Activated CD4-positive, alpha-beta T cell treated with anti-CD3 and anti-CD28 coated beads for 4 hours (primary cell): Measurements from ENCODE around the gene NSFL1C.
A peak's percentile ranks its signal among the peaks of the same experiment; 100 is the strongest.
"Not testable (repeated sequence)": the region's sequence is repeated elsewhere in the genome, so short reads cannot be mapped to it uniquely, and the experiment has no call there.

Source experiments
- DNase-seq, 2 donors: peaks; one replicate each; pipeline ENCODE4 v3.0.0-alpha.2; 2020

NSFL1C gene

DNA sequence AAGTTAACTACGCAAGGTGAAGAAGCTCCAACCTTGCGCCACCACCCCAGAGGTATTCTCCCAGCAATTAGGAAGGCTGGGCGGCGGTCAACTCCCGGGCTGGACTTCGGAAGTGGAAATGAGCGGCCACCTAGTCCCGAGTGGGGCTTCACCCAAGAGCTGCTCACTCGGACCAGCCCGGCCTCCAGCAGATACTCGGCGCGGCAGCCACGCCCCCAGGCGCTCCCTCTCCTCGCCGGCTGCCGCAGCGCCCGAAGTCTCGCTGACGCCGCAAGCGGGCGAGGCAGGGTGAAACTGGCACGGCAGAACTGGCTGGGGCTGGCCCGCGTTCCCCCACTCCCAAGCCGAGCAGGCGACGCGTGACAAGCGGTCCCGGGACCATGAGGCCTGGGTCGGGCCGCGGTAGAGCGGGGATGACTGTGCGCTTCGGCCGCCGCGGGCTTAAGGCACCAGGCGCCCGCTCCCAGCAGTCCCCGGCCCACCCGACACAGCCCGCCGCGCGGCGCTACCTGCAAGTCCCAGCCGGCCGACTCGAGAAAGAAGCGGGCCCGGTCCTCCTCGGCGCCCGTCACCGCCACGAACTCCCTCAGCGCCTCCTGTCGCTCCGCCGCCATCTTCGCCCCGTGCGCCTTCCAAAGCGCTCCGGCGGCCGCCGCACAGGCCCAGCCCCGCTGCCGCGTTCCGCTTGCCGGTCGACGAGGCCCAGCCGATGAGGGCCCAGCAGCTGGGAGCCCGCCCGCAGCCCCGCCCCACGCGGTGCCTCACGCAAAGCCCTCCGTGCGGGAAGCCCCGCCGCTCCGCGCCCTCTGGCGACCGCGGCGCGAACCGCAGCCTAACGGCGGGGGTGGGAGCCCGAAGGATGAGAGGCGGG lies at the start of gene NSFL1C:
Gene NSFL1C (minus strand): TSS at position 639 of the 871 bp plus-strand sequence. CDS start 25 bp downstream, at position 614.
- peak; percentile 96 for DNase-seq

- DNase-seq: no peak
Measured at GRCh38 chr20:1513801-1514200, 47.2 kb upstream of the NSFL1C start.

DNA sequence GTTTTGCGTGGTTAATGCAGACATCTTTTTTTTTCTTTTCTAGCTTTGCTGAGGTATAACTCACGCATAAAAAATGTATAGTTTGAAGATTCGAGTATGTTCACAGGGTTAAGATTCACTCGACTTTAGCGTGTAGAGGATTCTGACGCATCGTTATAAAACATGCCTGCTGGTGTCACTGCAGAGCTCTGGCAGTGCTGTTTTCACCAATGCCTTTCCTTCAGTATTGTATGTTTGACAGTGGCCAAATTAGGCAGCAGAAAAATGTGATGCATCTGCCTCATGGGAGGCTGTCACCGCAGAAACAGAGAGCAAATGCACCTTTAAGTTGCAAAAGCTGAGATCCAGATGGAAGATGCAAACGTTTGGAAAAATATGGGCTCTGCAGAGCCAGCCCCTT lies 42.6 kb upstream of the NSFL1C start:
- DNase-seq: peak; percentile 7 to 33

DNA sequence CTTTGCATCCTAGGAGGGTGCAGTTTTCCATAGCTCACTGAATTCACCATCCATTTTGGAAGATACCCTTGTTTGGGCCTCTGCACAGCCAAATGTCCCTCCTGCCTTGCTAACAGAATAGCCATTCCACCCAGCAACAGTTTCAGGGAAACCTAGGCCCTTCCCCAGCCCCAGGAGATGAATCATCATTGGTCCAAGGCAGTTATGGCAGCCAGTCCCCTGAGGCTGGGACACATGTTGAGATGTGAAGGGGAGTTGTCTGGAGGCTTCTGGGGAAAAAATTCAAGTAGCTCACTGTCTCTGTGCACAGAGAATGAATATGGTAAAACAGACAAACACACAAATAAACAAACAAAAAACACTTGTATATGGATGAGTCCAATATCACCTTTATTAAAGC lies 41.9 kb upstream of the NSFL1C start:
- no peak for DNase-seq

GRCh38 chr20:1507276-1507675 lies 40.6 kb upstream of the NSFL1C start:
- DNase-seq: no peak

GRCh38 chr20:1505871-1506270 lies 39.2 kb upstream of the NSFL1C start:
- no peak for DNase-seq

DNA sequence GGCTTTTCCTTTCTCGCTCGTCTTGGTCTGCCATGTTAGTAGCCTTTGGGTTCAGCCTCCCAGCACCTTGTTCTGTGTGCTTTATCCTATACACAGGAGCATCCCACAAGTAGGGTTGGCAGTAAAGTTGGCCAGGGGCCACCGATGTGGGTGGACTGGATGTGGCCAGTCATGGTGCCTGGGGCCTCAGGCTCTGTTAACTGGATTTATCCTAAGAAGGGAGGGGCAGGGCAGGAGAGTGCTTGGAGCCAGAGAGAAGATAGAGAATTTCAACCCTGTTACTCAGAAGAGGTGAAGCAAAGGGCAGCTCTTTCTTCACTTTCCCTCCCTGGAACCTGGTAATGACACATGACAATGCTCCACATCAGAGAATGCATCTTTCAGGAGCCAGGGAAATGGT lies 38.7 kb upstream of the NSFL1C start:
- DNase-seq: no peak

GRCh38 chr20:1503564-1504227 lies 37.0 kb upstream of the NSFL1C start:
- DNase-seq: peak; percentile 69 to 75

DNA sequence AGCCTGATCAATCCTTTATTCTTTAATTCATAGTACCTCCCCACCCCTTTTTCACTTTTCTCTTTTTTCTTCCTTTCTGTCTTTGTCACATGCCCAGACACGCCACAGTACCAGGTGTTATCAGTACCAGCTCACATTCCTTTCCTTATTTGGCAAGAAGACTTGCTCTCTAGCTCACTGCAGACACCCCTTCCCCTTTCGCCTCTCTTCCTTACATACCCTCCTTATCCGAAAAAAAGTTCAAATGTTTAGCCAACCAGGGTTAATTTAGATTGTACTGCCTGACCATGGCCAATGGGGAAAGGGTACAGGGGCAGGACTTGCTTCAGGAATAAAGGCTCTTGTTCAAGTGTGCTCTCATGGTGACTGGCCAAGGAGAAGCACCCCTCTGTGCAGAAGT lies 33.8 kb upstream of the NSFL1C start:
- DNase-seq: no peak

GRCh38 chr20:1499528-1500420 lies 33.1 kb upstream of the NSFL1C start:
- DNase-seq: no peak

- not testable (repeated sequence) for DNase-seq
Measured at GRCh38 chr20:1497371-1497770, 30.7 kb upstream of the NSFL1C start.

DNA sequence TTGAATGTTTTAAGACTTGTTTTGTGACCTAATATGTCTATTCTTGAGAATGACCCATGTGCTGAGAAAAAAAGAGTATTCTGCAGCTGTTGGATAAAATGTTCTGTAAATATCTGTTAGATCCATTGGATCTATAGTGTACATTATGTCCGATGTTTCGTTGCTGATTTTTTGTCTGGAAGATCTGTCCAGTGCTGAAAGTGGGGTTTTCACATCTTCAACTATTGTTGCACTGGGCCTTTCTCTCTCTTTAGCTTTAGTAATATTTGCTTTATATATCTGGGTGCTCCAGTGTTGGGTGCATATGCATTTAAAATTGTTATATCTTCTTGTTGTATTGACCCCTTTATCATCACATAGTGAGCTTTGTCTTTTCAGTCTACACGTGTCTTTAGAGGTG lies 30.3 kb upstream of the NSFL1C start:
- DNase-seq: no peak

DNA sequence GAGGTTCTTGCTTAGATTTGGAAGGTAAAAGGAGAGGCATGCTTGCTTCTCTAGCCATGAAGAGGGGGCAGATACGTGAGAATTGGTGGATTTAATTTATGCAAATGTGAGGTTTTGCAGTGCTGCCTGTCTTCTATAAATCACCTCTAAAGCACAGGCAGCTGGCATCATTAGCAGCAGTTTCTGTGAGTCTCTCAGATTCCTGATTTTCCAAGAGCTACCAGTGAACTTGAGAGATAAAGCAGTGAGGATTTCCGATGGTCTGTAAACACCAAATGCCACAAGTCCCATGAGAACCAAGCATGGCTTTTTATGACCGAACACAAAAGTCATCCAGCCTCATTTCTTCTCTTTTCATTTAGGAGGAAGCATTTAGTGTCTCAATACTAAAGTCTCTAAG lies 27.8 kb upstream of the NSFL1C start:
- no peak for DNase-seq

DNA sequence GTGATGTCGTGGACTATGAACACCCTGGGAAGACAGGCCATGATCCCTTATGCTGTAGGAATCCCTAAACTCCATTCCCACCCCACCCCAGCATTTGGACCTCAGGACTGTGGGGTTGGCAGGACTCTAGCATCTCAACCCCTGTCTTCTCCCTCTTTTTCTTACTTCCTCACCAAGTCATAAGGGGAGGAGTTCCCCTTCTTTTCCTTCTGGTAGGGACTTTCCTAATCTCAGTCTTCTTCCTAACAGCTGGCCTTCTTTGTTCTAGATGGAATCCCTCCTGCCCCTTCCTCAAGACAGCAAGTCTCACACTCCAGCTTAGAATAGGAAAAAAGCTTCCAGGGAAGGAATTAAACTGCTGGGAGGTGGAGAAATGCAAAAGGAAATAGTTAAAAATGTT lies 26.9 kb upstream of the NSFL1C start:
- DNase-seq: no peak

DNA sequence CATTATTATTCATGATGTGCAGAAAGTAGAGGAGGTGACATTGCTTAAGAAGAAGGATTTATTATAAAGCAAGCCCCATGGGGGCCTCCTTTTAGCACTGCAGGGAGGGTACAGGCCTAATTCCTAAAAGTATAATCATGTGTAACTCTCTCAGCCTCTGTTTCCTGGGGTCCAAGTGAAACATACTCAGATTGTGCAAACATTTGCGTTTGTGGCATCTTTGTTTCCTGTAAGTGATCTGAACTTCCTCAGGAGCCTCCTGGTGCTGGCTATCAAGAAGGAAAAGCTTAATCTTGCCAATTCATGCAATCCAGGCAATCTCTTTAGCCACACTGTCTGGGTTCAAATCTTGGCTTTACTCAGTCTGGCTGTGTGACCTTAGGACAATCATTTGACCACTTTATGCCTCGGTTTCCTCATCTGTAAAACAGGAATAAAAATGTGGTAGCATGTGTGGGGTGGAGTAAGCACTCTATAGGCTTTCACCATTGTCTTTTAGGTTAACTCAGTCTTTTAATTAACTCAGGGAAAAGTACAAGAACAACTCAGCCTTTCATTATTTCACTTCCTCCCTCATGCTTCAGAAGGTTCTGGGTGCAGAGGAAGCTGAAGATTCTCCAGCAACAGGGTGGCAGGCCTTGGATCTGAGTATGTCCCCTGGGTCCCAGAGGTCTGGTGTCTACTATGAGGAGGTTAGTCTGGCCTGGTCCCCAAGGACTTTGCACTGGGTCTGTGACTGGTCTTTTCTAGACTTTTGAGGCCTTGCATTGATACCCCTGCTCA lies 25.4 kb upstream of the NSFL1C start:
- DNase-seq: no peak

DNA sequence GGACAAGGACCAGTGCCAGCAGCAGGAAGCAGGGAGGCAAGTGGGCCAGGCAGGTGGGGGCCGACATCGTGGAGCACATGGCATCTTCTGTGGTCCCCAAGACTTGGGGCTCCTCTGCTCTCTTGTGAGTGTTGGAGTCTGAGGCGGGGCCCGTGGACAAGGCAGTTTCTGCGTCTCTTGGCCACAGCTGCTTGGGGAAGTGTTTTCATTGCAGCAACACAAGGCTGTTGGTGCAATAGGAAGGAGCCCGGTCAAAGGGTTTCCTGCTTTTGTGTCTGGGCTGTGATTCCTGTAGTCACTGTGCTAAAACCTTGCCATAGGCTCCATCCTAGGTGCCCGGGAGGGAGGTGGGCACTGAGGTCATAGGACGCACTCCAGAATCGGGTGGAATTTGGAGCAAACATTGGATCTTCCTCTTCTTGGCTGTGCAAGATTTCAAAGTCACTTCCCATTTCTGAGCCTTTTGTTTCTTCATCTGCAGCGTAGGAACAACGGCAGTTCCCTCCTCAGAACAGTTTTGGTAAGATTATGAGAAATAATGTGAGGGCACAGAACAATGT lies 24.7 kb upstream of the NSFL1C start, which contains the start of gene SIRPB2:
Gene SIRPB2 (minus strand): TSS at position 140 of the 560 bp plus-strand sequence. CDS start 61 bp downstream, at position 79.
- DNase-seq: no peak

DNA sequence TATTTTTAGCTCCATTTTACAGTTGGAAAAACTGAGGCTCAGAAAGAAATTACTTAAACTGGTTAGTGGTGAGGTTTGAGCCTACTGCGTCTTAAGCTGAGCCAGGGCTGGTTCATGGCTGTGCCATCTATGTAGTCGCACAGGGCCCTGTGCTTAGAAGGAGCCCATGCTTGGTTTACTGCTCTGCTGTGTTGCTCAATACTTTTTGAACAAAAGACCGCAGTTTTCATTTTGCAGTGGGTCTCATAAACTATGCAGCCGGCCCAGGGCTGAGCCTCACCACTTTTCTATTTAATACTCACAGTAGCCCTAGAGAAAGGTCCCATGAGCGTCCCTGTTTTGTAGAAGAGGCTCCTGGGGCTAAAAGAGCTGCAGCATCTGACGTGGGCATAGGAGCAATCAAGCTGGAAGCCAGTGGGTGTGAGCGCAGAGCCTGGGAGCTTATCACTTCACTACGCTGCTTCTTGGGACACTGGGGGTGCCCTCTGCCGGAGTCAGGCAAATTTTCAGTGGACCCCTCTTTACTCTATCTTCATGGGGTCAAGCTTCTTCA lies 24.1 kb upstream of the NSFL1C start:
- DNase-seq: no peak

- no peak for DNase-seq
Measured at GRCh38 chr20:1489764-1490436, 23.3 kb upstream of the NSFL1C start.

- no peak for DNase-seq
Measured at GRCh38 chr20:1489325-1489724, 22.7 kb upstream of the NSFL1C start.

DNA sequence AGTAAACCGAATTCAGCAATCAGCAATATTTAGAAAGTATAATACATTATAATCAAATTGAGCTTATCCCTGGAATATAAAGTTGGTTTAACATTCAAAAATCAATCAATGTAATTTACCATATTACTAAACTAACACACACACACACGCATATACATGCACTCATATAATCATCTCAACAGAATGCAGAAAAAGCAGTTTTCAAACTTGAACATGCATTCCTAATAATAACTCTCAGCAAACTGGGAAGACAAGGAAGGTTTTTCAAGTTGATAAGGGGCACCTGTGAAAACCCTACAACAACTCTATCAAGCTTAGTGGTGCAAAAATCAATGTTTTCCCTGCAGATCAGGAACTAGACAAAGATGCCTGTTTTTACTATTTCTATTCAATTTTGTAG lies 19.9 kb upstream of the NSFL1C start:
- DNase-seq: no peak
